NB4 (cell line): ENCODE measurements around the gene PCCA.

Experiments used
- CTCF ChIP-seq: IDR thresholded peaks from one replicate; pipeline ENCODE4 v1.5.1; 2012; ENCODE audit warnings: low read depth, low read length
- MYC ChIP-seq: IDR thresholded peaks from 2 replicates; pipeline ENCODE4 v1.6.1; 2011; ENCODE audit warnings: low read depth, low read length
- POLR2A ChIP-seq: IDR thresholded peaks from 2 replicates; pipeline ENCODE4 v1.6.1; 2011; ENCODE audit warnings: mild to moderate bottlenecking; ENCODE audit not compliant: insufficient read length; ENCODE audit errors: extremely low read depth
- TF ChIP-seq, protein P1 (sequence below): IDR thresholded peaks from 2 replicates; pipeline ENCODE4 v1.6.1; 2011; ENCODE audit warnings: low read depth, low read length

GRCh38 chr13:100336795-100337516, 248.1 kb downstream of the PCCA start:
- TF ChIP-seq CTCF = no peak
- TF ChIP-seq POLR2A = no peak
- TF ChIP-seq MYC = no peak
- TF ChIP-seq, protein P1, sequence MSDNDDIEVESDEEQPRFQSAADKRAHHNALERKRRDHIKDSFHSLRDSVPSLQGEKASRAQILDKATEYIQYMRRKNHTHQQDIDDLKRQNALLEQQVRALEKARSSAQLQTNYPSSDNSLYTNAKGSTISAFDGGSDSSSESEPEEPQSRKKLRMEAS = no peak
